ENCODE results near the gene SBNO1.

The SBNO1 gene

GRCh38 chr12:123245678-123246077 lies 119.0 kb downstream of the SBNO1 start:
- DNase-seq (ENCODE audit: low read depth in 2 of 2), result no peak
- no peak for TF ChIP-seq CTCF (IDR thresholded peaks at IDR 0.05; ENCODE audit: low read depth, low read length)
- no peak overlapping the region for H3K4me3 ChIP-seq (replicated peaks in 1 of 2; ENCODE audit: low read depth in 2 of 2, low read length in 2 of 2)

DNA sequence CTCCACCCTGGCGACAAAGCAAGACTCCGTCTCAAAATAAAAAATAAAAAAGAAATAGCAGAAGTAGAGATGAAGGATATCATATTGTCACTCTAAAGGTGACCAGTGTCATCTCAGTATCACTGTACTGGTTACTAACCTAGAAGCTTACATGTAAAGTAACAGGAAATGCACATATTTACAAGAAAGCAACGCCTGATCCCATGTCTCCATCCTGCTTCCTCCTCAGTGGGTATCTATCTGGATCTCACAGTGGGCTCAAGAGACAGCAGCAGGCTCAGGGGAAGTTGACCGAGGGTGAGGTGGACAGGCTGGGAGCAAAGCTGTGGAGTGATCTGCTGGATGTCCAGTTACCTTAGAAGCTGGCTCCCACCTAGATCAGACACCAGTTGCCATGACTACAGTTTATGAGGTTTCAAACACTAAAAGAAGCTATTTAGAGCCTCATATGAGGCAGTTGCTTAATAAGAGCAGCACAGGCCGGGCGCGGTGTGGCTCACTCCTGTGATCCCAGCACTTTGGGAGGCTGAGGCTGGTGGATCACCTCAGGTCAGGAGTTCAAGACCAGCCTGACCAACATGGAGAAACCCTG lies 120.9 kb downstream of the SBNO1 start:
- H3K4me3 ChIP-seq (replicated peaks in 1 of 2; ENCODE audit: low read depth in 2 of 2, low read length in 2 of 2), result no peak overlapping the region
- no peak for DNase-seq (ENCODE audit: low read depth in 2 of 2)
- no peak for TF ChIP-seq CTCF (IDR thresholded peaks at IDR 0.05; ENCODE audit: low read depth, low read length)

DNA sequence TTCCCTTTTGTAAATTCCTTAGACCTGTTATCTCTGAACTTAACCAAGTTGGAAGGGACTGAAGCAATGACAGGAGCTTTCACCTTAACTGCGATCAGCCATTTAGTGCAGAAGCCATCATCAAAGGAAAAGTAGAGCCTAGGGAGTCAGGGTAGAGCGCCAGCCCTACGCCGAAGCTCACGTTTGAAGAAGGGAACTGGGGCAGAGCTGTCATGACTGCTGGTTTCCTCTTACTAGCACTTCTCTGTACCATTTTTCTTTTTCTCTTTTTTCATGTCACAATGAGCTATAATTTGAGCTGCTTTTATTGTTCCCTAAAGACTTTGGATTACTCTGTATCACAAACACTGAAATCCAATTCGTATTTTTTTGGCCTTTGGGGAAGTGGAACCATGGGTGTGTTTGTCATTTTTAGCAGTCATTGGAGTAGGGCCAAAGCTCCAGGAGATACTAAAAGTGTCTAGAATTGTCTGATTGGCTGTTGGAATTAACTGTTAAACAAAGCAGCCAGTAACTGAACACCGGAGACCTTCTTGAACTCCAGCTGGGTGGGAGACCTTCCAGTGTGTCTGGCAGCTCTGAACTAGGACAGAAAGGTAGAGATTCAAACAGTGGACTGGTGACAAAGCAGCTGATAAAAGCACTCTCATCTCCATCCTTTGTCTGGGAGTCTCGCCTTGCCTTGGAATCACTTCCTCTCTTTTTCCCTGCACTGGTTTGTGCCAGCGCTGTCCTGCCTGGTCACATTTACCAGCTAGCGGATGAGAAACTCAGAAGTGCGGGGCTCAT lies 122.3 kb downstream of the SBNO1 start:
- no peak for DNase-seq (ENCODE audit: low read depth in 2 of 2)
- no peak for TF ChIP-seq CTCF (IDR thresholded peaks at IDR 0.05; ENCODE audit: low read depth, low read length)
- no peak overlapping the region for H3K4me3 ChIP-seq (replicated peaks in 1 of 2; ENCODE audit: low read depth in 2 of 2, low read length in 2 of 2)

Measured in cardiac fibroblast (primary cell).